GM23338 (cell line): ENCODE measurements around the gene ZNF860. TPM values are rescaled to one million over a fixed set of nuclear protein-coding genes. Genes with fewer than 3 reads are reported as not detected.

ENCODE experiments used
- EZH2 ChIP-seq: fragments of 200-600 bp; sonication (generic); IDR thresholded peaks from one replicate; pipeline ENCODE4 v1.8.0; 2017; ENCODE audit warnings: antibody characterized with exemption, mild to moderate bottlenecking, low read depth; ENCODE audit not compliant: unreplicated experiment
- EZH2phosphoT487 ChIP-seq: fragments of 200-600 bp; sonication (generic); IDR thresholded peaks from one replicate; pipeline ENCODE4 v1.8.1; 2018; ENCODE audit warnings: antibody characterized with exemption; ENCODE audit not compliant: unreplicated experiment
- JUNB ChIP-seq: IDR thresholded peaks from one replicate; pipeline ENCODE4 v1.6.1; 2016; ENCODE audit warnings: antibody characterized with exemption; ENCODE audit not compliant: unreplicated experiment
- NANOG ChIP-seq: IDR thresholded peaks from 2 replicates; pipeline ENCODE4 v1.6.1; 2016; ENCODE audit warnings: antibody characterized with exemption, borderline replicate concordance
- POLR2AphosphoS5 ChIP-seq: IDR thresholded peaks from 2 replicates; pipeline ENCODE4 v1.6.1; 2016; ENCODE audit warnings: antibody characterized with exemption, low read depth
- STAT1 ChIP-seq: IDR thresholded peaks from one replicate; pipeline ENCODE4 v1.6.1; 2016; ENCODE audit warnings: antibody characterized with exemption; ENCODE audit not compliant: unreplicated experiment
- ZNF331 ChIP-seq: fragments of 250-450 bp; sonication (Bioruptor Pico); IDR thresholded peaks from 2 replicates; pipeline ENCODE4 v1.5.0; 2020; ENCODE audit warnings: low read depth, mild to moderate bottlenecking, moderate library complexity
- polyA plus RNA-seq: library from polyadenylated mRNA; unstranded; fragments of >200 nt; fragmentation: Nextera tagmentation; extraction: Ambion mirVana; gene quantifications from 2 replicates; pipeline ENCODE4 v1.2.1, GENCODE V29; 2016
- total RNA-seq: library from RNA; depleted of rRNA; stranded (reverse); fragments of >200 nt; shearing (Covaris generic); gene quantifications from 2 replicates; pipeline ENCODE4 v1.2.3, GENCODE V29; 2014
- TF ChIP-seq, protein P1 (sequence below): fragments of 250-450 bp; sonication (Bioruptor Pico); IDR thresholded peaks from 2 replicates; pipeline ENCODE4 v1.5.0; 2020; ENCODE audit warnings: mild to moderate bottlenecking, moderate library complexity
- TF ChIP-seq, protein P2 (sequence below): IDR thresholded peaks from 2 replicates; pipeline ENCODE4 v1.6.1; 2016; ENCODE audit warnings: antibody characterized with exemption
- TF ChIP-seq, protein P3 (sequence below), 2 experiments: fragments of 200-600 bp in 1 of 2; sonication (generic) in 1 of 2; conservative IDR thresholded peaks; 2 replicates each; pipeline versions ENCODE4 v1.5.1 to v1.6.1; 2016 to 2017; ENCODE audit warnings: antibody characterized with exemption in 2 of 2, low read depth in 2 of 2, mild to moderate bottlenecking in 2 of 2, moderate library complexity in 1 of 2

Gene ZNF860
- total and polyA plus RNA-seq, 2 experiments from 2014 or later = 5.2 to 12.4 TPM

DNA sequence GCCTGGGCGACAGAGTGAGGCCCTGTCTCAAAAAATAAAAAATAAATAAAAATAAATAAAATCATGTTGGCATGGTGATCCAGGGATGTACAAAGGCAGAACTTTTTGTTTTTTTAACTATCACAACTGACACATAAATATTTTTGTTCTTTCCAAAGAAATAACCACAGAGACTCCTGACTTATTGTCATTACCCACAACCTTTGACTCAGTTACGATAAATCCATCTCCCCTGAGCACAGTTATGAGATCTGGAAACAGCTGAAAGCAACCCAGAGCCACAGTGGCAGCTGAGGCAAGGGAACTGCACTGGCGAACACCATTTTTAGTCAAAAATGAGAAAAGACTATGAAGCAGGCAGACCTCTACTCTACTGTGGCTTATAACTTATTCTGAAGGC, 24.4 kb upstream of the ZNF860 start (continued):
- TF ChIP-seq, protein P1, sequence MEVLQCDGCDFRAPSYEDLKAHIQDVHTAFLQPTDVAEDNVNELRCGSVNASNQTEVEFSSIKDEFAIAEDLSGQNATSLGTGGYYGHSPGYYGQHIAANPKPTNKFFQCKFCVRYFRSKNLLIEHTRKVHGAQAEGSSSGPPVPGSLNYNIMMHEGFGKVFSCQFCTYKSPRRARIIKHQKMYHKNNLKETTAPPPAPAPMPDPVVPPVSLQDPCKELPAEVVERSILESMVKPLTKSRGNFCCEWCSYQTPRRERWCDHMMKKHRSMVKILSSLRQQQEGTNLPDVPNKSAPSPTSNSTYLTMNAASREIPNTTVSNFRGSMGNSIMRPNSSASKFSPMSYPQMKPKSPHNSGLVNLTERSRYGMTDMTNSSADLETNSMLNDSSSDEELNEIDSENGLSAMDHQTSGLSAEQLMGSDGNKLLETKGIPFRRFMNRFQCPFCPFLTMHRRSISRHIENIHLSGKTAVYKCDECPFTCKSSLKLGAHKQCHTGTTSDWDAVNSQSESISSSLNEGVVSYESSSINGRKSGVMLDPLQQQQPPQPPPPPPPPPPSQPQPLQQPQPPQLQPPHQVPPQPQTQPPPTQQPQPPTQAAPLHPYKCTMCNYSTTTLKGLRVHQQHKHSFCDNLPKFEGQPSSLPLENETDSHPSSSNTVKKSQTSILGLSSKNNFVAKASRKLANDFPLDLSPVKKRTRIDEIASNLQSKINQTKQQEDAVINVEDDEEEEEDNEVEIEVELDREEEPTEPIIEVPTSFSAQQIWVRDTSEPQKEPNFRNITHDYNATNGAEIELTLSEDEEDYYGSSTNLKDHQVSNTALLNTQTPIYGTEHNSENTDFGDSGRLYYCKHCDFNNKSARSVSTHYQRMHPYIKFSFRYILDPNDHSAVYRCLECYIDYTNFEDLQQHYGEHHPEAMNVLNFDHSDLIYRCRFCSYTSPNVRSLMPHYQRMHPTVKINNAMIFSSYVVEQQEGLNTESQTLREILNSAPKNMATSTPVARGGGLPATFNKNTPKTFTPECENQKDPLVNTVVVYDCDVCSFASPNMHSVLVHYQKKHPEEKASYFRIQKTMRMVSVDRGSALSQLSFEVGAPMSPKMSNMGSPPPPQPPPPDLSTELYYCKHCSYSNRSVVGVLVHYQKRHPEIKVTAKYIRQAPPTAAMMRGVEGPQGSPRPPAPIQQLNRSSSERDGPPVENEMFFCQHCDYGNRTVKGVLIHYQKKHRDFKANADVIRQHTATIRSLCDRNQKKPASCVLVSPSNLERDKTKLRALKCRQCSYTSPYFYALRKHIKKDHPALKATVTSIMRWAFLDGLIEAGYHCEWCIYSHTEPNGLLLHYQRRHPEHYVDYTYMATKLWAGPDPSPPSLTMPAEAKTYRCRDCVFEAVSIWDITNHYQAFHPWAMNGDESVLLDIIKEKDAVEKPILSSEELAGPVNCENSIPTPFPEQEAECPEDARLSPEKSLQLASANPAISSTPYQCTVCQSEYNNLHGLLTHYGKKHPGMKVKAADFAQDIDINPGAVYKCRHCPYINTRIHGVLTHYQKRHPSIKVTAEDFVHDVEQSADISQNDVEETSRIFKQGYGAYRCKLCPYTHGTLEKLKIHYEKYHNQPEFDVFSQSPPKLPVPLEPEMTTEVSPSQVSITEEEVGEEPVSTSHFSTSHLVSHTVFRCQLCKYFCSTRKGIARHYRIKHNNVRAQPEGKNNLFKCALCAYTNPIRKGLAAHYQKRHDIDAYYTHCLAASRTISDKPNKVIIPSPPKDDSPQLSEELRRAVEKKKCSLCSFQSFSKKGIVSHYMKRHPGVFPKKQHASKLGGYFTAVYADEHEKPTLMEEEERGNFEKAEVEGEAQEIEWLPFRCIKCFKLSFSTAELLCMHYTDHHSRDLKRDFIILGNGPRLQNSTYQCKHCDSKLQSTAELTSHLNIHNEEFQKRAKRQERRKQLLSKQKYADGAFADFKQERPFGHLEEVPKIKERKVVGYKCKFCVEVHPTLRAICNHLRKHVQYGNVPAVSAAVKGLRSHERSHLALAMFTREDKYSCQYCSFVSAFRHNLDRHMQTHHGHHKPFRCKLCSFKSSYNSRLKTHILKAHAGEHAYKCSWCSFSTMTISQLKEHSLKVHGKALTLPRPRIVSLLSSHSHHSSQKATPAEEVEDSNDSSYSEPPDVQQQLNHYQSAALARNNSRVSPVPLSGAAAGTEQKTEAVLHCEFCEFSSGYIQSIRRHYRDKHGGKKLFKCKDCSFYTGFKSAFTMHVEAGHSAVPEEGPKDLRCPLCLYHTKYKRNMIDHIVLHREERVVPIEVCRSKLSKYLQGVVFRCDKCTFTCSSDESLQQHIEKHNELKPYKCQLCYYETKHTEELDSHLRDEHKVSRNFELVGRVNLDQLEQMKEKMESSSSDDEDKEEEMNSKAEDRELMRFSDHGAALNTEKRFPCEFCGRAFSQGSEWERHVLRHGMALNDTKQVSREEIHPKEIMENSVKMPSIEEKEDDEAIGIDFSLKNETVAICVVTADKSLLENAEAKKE (CRISPR knock-in tag) = no peak
- no peak for TF ChIP-seq NANOG
- TF ChIP-seq POLR2AphosphoS5 = no peak
- no peak for TF ChIP-seq STAT1
- TF ChIP-seq JUNB = no peak
- TF ChIP-seq EZH2 = no peak
- TF ChIP-seq, protein P2, sequence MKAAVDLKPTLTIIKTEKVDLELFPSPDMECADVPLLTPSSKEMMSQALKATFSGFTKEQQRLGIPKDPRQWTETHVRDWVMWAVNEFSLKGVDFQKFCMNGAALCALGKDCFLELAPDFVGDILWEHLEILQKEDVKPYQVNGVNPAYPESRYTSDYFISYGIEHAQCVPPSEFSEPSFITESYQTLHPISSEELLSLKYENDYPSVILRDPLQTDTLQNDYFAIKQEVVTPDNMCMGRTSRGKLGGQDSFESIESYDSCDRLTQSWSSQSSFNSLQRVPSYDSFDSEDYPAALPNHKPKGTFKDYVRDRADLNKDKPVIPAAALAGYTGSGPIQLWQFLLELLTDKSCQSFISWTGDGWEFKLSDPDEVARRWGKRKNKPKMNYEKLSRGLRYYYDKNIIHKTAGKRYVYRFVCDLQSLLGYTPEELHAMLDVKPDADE = no peak
- TF ChIP-seq, protein P3, sequence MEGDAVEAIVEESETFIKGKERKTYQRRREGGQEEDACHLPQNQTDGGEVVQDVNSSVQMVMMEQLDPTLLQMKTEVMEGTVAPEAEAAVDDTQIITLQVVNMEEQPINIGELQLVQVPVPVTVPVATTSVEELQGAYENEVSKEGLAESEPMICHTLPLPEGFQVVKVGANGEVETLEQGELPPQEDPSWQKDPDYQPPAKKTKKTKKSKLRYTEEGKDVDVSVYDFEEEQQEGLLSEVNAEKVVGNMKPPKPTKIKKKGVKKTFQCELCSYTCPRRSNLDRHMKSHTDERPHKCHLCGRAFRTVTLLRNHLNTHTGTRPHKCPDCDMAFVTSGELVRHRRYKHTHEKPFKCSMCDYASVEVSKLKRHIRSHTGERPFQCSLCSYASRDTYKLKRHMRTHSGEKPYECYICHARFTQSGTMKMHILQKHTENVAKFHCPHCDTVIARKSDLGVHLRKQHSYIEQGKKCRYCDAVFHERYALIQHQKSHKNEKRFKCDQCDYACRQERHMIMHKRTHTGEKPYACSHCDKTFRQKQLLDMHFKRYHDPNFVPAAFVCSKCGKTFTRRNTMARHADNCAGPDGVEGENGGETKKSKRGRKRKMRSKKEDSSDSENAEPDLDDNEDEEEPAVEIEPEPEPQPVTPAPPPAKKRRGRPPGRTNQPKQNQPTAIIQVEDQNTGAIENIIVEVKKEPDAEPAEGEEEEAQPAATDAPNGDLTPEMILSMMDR (conservative IDR thresholded peaks at IDR 0.05; ENCODE audit: low read depth in 2 of 2) = no peak
- TF ChIP-seq EZH2phosphoT487 = no peak
- TF ChIP-seq ZNF331 (CRISPR knock-in tag) = no peak
